GM21717 (cell line): Measurements from ENCODE around the gene PHYKPL.
"Not testable (repeated sequence)": the region's sequence is repeated elsewhere in the genome, so short reads cannot be mapped to it uniquely, and the experiment has no call there.

ENCODE experiments used
- ATAC-seq: cut with Tn5 transposase; IDR thresholded peaks from one replicate; pipeline ENCODE4 v1.9.1; 2021; ENCODE audit warnings: mild to moderate bottlenecking, moderate library complexity; ENCODE audit not compliant: unreplicated experiment

PHYKPL gene

DNA sequence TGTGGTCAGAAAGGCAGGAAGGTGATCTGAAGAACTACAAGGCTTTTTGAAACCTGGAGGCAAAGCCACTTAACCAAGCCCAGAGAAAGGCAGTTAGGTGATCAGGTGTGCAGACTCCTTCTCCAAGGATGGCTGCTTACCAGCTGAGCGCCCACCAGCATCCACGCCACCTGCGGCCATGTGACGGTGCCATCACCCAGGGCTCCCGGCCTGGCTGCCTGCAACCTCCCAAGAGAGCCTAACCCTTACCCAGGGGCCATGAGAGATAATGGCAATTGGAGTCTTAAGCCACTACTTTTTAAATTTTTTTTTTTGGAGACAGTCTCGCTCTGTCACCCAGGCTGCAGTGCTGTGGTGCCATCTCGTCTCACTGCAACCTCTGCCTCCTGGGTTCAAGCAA is 33.1 kb upstream of the PHYKPL start:
- ATAC-seq, result no peak

DNA sequence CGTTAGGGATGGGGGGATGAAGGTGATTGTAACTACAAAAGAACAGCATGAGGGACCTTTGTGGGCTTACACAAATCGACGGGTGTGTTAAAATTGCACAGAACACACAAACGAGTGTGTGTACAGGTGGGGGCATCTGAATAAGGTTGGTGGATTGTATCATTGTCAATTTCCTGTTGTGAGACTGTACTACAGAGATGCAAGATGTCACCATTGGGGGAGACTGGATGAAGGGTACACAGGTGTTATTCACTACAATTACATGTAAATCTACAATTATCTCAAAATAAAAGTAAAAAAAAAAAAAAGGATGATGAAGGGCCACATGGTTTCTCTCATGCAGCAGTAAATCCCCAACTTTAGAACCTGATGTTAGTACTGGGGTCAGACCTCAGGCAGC is 31.4 kb upstream of the PHYKPL start:
- ATAC-seq, result no peak

DNA sequence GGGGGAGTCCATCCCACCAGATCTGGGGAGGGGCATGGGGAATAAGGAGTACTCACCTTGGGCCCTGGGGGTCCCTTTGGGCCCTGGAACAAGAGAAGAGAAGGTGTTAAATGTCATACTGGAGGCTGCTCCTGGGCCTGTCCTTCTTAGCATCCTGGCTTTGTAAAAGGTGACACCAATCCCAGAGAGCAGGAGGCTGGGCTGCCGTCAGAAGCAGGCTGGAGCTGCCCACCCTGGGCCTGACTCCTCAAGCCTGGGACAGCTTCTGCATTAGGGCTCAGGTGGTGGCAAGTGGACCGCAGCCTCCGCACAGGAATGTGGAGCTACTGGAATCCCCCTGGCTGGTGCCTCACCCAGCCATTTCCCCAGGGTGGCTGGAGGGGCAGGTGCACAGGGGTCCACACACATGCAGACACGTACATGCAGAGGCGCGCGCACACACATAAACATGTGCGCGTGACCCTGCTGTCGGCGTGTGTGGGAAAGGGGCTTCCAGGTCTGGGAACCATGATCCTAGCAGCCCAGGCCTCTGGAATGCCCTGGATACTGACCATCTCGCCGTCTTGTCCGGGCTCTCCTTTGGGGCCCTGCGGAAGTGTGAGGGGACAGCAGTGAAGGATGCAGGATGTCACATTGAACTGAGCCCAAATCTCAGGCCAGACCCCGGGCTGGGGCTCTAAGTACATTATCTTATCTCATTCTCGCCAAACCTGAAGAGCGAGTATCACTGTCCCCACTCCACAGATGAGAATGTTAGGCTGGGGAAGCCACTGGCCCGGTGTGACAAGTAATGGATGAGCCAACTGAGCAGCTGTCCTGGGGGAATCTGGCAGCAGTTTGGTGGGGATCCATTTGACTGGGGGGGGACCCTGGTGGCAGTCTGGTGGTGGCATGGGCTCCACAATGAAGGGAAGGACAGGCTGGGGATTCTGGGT is 29.3 kb upstream of the PHYKPL start:
- no peak for ATAC-seq

DNA sequence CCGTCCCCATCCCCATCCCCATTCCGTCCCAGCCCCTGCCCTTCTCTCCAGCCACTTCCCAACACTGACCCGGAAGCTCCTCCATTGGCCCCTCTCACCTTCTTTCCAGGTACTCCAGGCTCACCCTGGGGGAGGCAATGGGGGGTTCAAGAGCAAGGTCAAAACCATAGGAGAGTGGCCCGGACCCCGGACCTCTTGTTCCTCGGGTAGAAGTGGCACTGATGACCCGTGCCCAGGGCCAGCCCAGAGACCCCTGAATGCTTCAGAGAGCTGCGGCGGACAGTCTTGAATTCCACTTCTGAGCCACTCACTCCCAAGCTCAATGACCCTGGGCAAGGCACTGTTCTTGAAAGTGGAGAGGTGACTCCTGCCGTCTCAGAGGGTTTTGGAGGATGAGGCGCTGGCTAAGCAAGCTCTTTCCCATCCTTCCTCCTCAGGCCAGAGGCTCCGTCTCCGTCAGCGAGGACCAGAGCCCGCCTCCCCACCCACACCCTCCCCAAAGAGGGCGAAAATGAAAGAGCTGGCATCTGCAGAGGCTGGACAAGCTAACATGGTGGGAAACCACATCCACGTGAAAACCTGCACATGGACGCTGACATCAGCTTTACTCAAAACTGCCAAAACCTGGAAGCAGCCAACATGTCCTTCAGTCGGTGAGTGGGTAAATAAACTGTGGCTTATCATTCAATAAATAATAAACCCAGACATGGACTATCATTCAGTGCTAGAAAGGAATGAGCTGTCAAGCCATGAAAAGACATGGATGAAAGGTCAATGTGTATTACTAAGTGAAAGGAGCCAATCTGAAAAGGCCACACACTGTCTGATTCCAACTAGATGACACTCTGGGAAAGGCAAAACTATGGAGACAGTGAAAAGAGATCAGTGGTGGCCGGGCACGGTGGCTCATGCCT is 27.3 kb upstream of the PHYKPL start:
- no peak for ATAC-seq

DNA sequence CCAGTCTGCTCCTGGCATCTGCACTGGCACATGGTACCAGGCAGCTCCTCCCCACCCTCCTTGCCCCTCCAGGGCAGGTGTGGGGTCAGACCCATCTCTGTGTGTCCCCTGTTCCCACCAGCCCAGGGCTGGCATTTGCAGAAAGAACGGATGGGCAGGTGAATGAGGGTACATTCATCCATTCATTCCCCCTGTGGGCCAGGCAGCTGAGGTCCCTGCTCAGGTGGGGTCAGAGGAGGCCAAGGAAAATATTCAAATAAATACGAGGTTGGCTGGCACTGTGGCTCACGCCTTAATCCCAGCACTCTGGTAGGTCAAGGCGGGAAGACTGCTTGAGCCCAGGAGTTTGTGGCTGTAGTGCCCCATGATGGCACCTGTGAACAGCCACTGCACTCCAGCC is 25.0 kb upstream of the PHYKPL start:
- ATAC-seq, result no peak

DNA sequence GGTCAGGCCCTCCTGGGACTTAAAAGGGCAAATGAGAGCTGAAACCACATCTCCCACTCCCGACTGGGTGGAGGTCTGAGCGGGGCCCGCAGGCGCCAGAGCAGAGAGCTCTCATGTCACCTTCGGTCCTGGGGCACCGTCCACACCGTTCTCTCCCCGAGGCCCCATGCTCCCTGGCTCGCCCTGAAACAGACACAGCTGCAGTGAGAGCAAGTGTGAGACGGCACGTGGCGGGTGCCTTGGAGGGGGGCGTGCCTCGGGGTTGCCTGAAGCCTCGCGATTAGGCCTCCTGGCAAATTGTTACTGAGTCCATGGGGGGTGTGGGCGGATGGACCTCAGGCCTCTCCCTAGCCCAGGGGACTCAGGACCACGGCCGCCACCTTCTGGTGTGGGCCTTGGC is 24.1 kb upstream of the PHYKPL start:
- ATAC-seq, result no peak

DNA sequence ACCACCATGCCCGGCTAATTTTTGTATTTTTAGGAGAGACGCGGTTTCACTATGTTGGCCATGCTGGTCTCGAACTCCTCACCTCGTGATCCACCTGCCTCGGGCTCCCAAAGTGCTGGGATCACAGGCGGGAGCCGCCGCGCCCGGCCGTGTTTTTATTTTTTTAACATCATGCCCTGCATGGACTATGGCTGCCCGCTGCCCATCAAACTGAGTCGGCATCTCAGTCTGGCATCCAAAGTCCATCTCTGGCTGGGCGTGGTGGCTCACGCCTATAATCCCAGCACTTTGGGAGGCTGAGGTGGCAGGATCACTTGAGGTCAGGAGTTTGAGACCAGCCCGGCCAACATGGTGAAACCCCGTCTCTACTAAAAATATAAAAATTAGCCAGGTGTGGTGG is 21.0 kb upstream of the PHYKPL start:
- ATAC-seq, result not testable (repeated sequence)

DNA sequence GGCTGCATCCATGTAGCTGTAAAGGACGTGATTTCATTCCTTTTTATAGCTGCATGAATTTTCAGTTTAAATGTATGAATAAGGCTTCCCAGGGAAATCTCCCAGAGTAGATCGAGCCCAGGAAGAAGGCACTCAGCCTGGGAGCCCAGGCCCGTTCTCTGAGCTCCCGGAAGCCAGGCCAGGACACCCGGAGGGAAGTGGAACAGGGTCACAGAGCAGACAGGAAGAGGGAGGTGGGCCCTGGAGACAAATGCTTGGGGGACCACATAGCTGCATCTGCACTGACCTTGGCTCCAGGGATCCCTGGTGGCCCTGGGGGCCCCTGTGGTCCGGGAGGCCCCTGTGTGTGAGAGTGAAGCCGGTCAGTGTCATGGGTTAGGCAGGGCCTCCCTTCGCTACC is 19.7 kb upstream of the PHYKPL start:
- no peak for ATAC-seq

DNA sequence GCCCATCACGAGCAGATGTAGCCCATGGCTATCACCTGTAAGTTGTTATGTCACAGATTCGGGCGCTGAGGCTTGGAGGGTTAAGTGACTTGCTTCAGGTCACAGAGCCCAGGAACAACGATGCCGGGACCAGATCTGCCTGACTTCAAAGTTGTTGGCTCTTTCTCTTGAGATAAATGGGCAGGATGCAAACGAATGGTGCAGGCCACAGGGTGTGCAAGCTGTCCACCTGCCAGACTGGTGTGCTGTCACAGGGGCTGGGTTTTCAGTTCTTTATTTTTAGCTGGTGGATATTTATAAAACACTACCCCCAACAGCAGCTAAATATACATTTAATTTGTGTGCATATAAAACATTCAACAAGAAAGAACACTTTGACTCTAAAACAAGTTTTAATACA is 17.7 kb upstream of the PHYKPL start:
- ATAC-seq, result no peak

DNA sequence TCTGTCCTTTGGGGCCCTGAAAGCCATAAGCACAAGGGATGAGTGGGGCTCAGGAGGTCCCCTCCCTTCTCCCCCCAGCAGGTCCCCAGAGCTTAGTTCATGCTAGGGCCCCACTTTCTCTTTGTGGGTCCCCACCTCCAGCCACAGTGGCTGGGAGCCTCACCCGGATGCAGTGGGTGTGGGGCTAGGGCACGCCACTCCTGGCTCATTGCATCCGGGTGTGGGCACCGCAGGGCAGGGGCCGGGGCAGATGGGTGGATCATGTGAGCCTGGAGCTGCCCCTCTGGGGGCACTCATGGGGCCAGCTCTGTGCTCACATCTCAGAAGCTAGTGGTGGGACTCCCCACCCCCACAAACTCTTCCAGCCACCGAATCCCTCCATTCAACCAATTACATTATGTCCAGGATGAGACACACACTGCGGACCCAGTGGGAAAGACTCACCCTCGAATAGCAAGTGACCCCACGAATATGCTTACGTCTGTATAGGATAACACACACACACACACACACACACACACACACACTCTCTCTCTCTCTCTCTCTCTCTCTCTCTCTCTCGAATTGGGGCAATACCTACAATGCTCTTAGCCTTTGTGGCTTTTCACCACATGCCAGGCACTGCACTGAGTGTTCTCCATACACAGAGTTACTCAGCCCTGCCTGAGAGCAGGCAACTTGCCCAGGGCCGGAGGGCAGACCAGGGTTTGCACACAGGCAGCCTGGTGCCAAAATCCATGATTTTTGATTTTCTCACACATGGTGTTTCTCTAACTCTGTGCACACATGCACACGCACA is 16.8 kb upstream of the PHYKPL start:
- no peak for ATAC-seq

DNA sequence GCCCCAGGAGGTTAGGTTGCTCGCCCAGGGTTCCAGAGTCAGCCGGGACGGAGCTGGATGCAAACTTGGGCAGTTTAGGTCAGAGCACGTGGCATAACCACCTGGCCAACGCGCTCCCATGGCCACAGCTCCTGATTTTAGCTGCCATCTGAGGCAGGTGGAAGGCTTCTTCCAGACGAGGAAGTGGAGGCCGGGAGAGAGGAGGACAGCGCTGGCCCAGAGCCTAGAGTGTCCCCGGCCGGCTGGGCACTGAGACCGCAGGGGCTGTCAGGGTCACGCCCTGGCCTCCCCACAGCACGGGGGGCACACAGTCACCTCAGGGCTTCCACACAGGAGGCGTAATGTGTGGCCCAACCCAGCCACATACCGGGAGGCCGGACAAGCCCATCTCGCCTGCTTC is 16.1 kb upstream of the PHYKPL start:
- no peak for ATAC-seq

DNA sequence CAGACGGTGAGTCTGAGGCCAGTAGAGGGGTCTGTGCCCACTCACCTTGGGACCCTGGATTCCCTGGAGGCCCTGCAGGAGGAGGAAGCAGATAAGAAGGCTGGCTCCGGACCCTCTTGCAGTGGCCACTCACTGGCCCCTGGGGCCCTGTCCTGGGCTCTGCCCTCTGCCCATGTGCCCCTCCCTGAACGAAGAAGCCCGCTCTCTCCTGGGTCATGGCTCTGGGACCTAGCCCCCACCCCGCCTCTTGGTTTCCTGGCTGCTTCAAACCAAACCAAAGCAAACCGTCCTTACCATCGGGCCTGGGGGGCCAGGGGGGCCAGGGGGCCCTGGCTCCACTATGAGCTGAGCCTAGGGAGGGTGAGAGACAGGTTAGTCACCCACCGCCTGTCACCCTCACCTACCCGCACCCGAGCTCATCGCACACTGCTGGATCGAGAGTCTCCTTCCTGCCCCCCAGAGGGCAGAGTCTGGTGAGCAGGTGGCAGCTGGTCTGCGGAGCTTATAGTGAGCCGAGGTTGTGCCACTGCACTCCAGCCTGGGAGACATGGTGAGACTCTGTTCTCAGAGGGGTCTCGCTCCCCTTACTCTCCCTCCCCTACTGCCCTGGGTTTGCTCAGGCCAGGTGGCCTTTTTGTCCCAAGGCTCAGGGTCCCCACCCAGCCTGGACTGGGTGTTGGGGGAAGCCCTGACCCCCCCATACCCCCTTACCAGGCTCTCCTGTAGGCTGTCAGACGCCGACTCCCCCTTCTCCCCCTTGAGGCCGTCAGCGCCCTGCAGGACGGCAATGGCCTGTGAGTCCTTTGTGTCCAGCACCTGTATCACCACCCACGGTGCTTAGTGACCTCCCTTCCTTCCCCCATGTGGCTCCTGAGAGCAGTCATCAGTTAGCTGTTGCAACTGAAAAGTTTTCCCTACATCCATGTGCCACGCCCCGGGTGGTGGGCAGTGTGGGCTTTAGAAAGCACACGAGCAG is 15.2 kb upstream of the PHYKPL start:
- ATAC-seq, result no peak

DNA sequence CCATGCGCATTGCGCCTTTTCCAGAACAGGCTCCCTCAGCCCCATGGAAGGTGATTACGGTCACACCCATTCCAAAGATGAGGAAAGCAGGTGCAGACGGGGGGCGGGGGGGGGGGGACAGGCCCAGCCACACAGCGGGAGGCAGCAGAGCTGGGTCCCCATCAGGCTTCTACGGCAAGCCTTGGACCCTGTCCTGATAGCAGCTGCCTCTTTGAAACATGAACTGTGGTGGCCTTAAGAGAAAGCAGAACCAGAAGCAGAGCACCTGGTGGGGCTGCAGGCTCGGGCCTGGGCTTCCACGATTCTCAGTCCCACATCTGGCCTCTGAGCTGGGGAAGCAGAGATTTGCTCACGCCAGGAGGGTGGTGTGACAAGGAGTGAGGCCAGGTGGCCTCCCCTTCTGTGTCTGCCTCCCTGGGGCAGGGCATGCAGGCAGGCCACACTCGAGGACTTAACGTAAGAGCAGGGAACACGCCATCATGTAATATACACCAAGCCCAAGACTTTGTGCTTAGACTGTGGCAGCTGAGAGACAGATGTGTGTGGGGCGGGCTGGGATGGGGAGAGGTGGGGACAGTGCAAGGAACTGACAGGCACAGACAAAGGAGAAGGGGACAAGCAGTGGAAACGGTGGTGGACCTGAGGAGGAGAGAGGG is 14.2 kb upstream of the PHYKPL start:
- no peak for ATAC-seq

DNA sequence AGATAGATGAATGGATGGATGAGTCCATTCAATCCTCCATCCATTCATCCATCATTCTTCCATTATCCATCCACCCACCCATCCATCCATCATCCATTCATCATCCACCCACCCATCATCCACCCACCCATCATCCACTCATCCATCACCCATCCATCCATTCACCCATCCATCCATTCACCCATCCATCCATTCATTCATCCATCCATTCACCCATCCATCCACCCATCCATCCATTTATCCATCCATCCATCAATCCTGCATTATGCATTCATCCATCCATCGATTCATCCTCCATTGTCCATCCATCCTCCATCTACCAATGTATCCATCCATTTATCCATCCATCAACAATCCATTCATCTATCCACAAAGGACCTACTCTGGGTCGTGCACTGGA is 12.8 kb upstream of the PHYKPL start:
- no peak for ATAC-seq

DNA sequence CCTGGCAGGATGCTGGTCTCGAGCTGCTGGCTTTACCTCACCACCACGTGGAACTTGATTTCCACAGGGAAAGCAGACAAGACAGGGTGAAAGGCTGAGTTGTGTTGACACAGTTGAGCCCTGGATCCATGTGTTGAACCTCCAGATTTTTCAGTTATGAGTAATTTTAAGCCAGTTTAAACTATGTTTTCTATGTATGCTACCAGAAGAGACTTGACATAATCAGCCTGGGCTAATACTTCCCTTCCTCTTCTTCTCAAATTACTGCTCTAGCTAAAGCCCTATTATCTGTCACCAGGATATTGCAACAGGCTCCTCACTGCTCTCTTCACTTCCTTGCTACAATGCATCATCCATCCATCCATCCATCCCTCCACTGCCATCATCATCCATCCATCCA is 12.0 kb upstream of the PHYKPL start:
- ATAC-seq, result no peak

DNA sequence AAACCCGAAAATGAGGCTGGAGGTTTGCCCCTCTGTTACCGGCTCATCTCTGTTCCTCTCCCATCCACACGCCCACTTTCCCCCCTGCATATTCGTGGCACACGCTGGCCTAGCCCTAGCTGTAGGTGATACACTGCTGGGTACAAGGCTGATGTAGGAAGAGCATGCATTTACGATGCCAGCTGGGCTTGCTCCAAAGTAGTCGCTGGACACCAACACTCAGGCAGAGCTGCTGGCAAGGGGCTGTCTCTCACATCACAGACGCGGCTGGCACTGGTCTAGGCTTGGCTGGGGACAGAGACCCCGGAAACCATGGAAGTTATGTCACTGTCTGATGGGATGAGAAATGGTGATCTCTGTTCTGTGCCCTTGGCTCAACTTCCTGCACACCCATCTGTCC is 9.8 kb upstream of the PHYKPL start:
- no peak for ATAC-seq

DNA sequence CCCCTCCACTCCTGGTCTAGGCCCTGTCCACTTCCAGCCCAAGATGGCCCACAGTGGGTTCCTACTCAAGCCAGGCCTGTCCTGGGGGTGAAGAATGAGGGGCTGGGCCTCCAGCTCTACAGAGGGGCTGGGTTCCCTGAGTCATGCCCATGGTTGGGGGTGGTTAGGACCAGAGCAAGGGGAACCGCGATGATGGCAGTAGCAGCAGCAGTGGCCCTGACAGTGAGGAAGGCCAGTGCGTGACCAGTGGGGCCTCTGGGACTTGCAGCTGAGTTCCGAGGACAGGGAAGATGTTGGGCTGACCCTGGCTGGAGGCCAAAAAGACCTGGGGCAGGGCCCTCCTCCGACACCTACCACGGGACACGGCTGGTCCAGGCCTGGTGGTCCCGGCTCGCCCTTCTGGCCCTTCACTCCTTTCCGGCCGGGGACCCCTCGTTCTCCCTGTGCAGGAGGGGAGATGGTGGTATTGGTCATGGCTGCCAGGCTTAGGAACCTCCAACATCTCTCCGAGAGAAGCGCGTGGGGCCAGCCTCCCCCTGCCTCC is 9.2 kb upstream of the PHYKPL start:
- ATAC-seq, result no peak

DNA sequence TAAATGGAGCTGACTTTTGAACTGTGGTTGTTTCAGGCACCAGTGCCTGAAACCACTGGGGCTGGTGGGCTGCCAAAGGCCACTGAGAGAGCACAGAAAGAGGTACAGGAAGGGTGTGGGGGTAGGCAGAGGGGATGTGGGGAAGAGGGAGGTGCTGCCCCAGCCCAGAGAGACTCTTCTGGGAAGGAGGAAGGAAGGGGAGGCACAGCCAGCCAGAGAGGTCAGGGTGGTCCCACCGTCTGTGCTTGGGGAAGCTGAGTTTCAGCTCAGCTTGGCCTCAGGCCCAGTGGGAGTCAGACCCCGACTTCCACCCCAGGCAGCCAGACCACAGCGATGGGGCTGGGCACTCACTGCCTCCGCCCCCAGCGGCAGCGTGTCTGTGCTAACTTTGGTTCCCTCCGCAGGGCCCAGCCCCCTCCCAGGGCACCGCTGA is 8.6 kb upstream of the PHYKPL start:
- peak; percentile 34 for ATAC-seq

DNA sequence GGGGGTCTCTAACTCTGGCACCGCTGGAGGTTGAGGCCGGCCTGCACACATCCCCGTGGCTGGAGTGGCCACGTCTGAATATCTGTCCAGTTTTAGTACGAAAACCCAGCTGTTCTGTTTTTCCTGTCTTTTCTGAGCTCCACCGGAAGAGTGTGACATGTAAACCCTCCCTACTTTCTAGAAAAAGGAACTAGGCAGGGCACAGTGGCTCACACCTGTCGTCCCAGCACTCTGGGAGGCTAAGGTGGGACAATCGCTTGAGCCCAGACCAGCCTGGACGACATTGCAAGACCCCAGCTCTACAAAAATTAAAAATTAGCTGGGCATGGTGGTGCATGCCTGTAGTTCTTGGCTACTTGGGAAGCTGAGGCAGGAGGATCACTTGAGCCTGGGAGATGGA is 8.2 kb upstream of the PHYKPL start:
- peak; percentile 33 for ATAC-seq
